Activated naive CD4-positive, alpha-beta T cell treated with anti-CD3 and anti-CD28 coated beads, Interleukin-2, amount 50 U/mL, for 72 hours (primary cell): Measurements from ENCODE around the gene GALNT18. TPM values are rescaled to one million over a fixed set of nuclear protein-coding genes. Genes with fewer than 3 reads are reported as not detected.

Experiments
- ATAC-seq, 2 donors: fragments of 150-1000 bp; cut with Tn5 transposase; 2 replicates each; pipeline ENCODE4 v1.10.0; 2021; ENCODE audit warnings: mild to moderate bottlenecking in 2 of 2, moderate library complexity in 2 of 2
- DNase-seq, 2 donors: peaks; one replicate each; pipeline ENCODE4 v3.0.0; 2021 to 2022; ENCODE audit warnings: low spot score in 2 of 2
- H3K27ac Mint-ChIP-seq, 2 donors: one replicate each; pipeline ENCODE4 v1.8.0; 2022; ENCODE audit warnings: mild to moderate bottlenecking in 2 of 2, mixed read lengths in 2 of 2
- H3K36me3 Mint-ChIP-seq, 2 donors: one replicate each; pipeline ENCODE4 v1.8.0; 2022; ENCODE audit warnings: mixed read lengths in 2 of 2
- H3K9me3 Mint-ChIP-seq, 2 donors: one replicate each; pipeline ENCODE4 v1.8.0; 2022; ENCODE audit warnings: mixed read lengths in 2 of 2
- total RNA-seq, 2 donors: library from RNA; stranded (reverse); gene quantifications; one replicate each; pipeline ENCODE4 v1.2.3, GENCODE V29; 2022

The GALNT18 gene
- total RNA-seq, 2 donors from 2014 or later: 2.0 to 19.2 TPM

GRCh38 chr11:11605821-11606450 lies 15.9 kb downstream of the GALNT18 start:
- peaks cover 0 to 4% of the 10 kb centered on the region in 2 donors for H3K9me3 Mint-ChIP-seq
- H3K36me3 Mint-ChIP-seq: peaks cover 0 to 12% of the 10 kb centered on the region in 2 donors
- H3K27ac Mint-ChIP-seq: no peak overlapping the region
- ATAC-seq: no peak
- no peak for DNase-seq

GRCh38 chr11:11605181-11605580 lies 16.6 kb downstream of the GALNT18 start:
- peaks cover 0 to 20% of the 10 kb centered on the region in 2 donors for H3K36me3 Mint-ChIP-seq
- no peak overlapping the region for H3K27ac Mint-ChIP-seq
- ATAC-seq: no peak
- H3K9me3 Mint-ChIP-seq: peaks cover 0 to 4% of the 10 kb centered on the region in 2 donors
- DNase-seq: no peak

- no peak overlapping the region for H3K27ac Mint-ChIP-seq
- no peak for DNase-seq
- peaks cover 0 to 21% of the 10 kb centered on the region in 2 donors for H3K36me3 Mint-ChIP-seq
- ATAC-seq: no peak
- H3K9me3 Mint-ChIP-seq: peaks cover 0 to 4% of the 10 kb centered on the region in 2 donors
These were observed 17.3 kb downstream of the GALNT18 start for GRCh38 chr11:11604370-11604990.

GRCh38 chr11:11602011-11602410 lies 19.8 kb downstream of the GALNT18 start:
- Mint-ChIP-seq H3K36me3 (peaks cover 0 to 21% of the 10 kb centered on the region in 2 donors), H3K9me3 (peaks cover 0 to 4% of the 10 kb centered on the region in 2 donors), H3K27ac (no peak overlapping the region)
- ATAC-seq (no peak), DNase-seq (no peak)

GRCh38 chr11:11600288-11600687 lies 21.5 kb downstream of the GALNT18 start:
- no peak for ATAC-seq
- Mint-ChIP-seq H3K36me3 (peaks cover 0 to 21% of the 10 kb centered on the region in 2 donors), H3K27ac (no peak overlapping the region), H3K9me3 (peaks cover 0 to 4% of the 10 kb centered on the region in 2 donors)
- DNase-seq: no peak

- peaks cover 0 to 21% of the 10 kb centered on the region in 2 donors for H3K36me3 Mint-ChIP-seq
- no peak overlapping the region for H3K27ac Mint-ChIP-seq
- peaks cover 0 to 4% of the 10 kb centered on the region in 2 donors for H3K9me3 Mint-ChIP-seq
- ATAC-seq (no peak), DNase-seq (no peak)
These were observed 23.6 kb downstream of the GALNT18 start for GRCh38 chr11:11598243-11598642.

- DNase-seq (no peak), ATAC-seq (no peak)
- Mint-ChIP-seq H3K9me3 (no peaks in the 10 kb centered on the region), H3K36me3 (no peaks in the 10 kb centered on the region), H3K27ac (no peak overlapping the region)
These were observed 27.6 kb downstream of the GALNT18 start for GRCh38 chr11:11594162-11594561.

GRCh38 chr11:11592146-11592684 lies 29.6 kb downstream of the GALNT18 start:
- no peaks in the 10 kb centered on the region for H3K9me3 Mint-ChIP-seq
- ATAC-seq (no peak), DNase-seq (no peak)
- H3K36me3 Mint-ChIP-seq: no peaks in the 10 kb centered on the region
- H3K27ac Mint-ChIP-seq: no peak overlapping the region

- DNase-seq: no peak
- ATAC-seq: no peak
- Mint-ChIP-seq H3K9me3 (no peaks in the 10 kb centered on the region), H3K27ac (no peak overlapping the region), H3K36me3 (no peaks in the 10 kb centered on the region)
These were observed 32.4 kb downstream of the GALNT18 start for GRCh38 chr11:11589437-11589836.

GRCh38 chr11:11588891-11589290 lies 32.9 kb downstream of the GALNT18 start:
- ATAC-seq (no peak), DNase-seq (no peak)
- Mint-ChIP-seq H3K36me3 (no peaks in the 10 kb centered on the region), H3K27ac (no peak overlapping the region), H3K9me3 (no peaks in the 10 kb centered on the region)

GRCh38 chr11:11588243-11588642 lies 33.6 kb downstream of the GALNT18 start:
- H3K9me3 Mint-ChIP-seq: no peaks in the 10 kb centered on the region
- H3K27ac Mint-ChIP-seq: no peak overlapping the region
- H3K36me3 Mint-ChIP-seq: no peaks in the 10 kb centered on the region

GRCh38 chr11:11587122-11587521 lies 34.7 kb downstream of the GALNT18 start:
- Mint-ChIP-seq H3K36me3 (no peaks in the 10 kb centered on the region), H3K9me3 (no peaks in the 10 kb centered on the region), H3K27ac (no peak overlapping the region)
- DNase-seq (no peak), ATAC-seq (no peak)

More at GRCh38 chr11:11588243-11588642, 33.6 kb downstream of the GALNT18 start:
- ATAC-seq (no peak), DNase-seq (no peak)

GRCh38 chr11:11586465-11586864 lies 35.3 kb downstream of the GALNT18 start:
- Mint-ChIP-seq H3K9me3 (no peaks in the 10 kb centered on the region), H3K27ac (no peak overlapping the region), H3K36me3 (no peaks in the 10 kb centered on the region)
- DNase-seq (no peak), ATAC-seq (no peak)

- ATAC-seq (no peak), DNase-seq (no peak)
- Mint-ChIP-seq H3K27ac (no peak overlapping the region), H3K9me3 (no peaks in the 10 kb centered on the region), H3K36me3 (no peaks in the 10 kb centered on the region)
These were observed 36.9 kb downstream of the GALNT18 start for GRCh38 chr11:11584937-11585336.

GRCh38 chr11:11584530-11584810 lies 37.3 kb downstream of the GALNT18 start:
- no peaks in the 10 kb centered on the region for H3K36me3 Mint-ChIP-seq
- no peaks in the 10 kb centered on the region for H3K9me3 Mint-ChIP-seq
- ATAC-seq (no peak), DNase-seq (no peak)
- no peak overlapping the region for H3K27ac Mint-ChIP-seq

- Mint-ChIP-seq H3K36me3 (no peaks in the 10 kb centered on the region), H3K27ac (no peak overlapping the region), H3K9me3 (no peaks in the 10 kb centered on the region)
- ATAC-seq (no peak), DNase-seq (no peak)
These were observed 37.8 kb downstream of the GALNT18 start for GRCh38 chr11:11583801-11584529.

GRCh38 chr11:11582011-11582701 lies 39.6 kb downstream of the GALNT18 start:
- Mint-ChIP-seq H3K27ac (no peak overlapping the region), H3K36me3 (no peaks in the 10 kb centered on the region)
- ATAC-seq: no peak

More at GRCh38 chr11:11582011-11582701, 39.6 kb downstream of the GALNT18 start:
- H3K9me3 Mint-ChIP-seq: no peaks in the 10 kb centered on the region
- no peak for DNase-seq
